GM19238 (cell line): ENCODE data around the gene HAUS2.
"Not testable (repeated sequence)": the region's sequence is repeated elsewhere in the genome, so short reads cannot be mapped to it uniquely, and the experiment has no call there.

ENCODE experiments used
- DNase-seq: peaks from one replicate; pipeline ENCODE4 v3.0.0; 2011; ENCODE audit warnings: low spot score; ENCODE audit not compliant: insufficient read length

Gene HAUS2

GRCh38 chr15:42548249-42549031 lies at the start of gene HAUS2, which contains the start of gene LRRC57:
HAUS2 (plus strand) TSS chr15:42548838; CDS start chr15:42548873, 35 bp downstream.
LRRC57 (minus strand) TSS chr15:42548793; CDS start chr15:42548434, 359 bp downstream.
- peak; percentile 92 for DNase-seq

- no peak for DNase-seq
These were observed 48.6 kb upstream of the HAUS2 start for GRCh38 chr15:42499858-42500609.

GRCh38 chr15:42502477-42502876 lies 46.2 kb upstream of the HAUS2 start:
- no peak for DNase-seq

- DNase-seq = no peak
These were observed 44.8 kb upstream of the HAUS2 start for GRCh38 chr15:42503825-42504224.

GRCh38 chr15:42504631-42505030 lies 44.0 kb upstream of the HAUS2 start:
- no peak for DNase-seq

- no peak for DNase-seq
These were observed 41.1 kb upstream of the HAUS2 start for GRCh38 chr15:42507514-42507913.

GRCh38 chr15:42508263-42508690 lies 40.4 kb upstream of the HAUS2 start:
- DNase-seq = no peak

GRCh38 chr15:42510258-42511006 lies 38.2 kb upstream of the HAUS2 start:
- no peak for DNase-seq

GRCh38 chr15:42511007-42511391 lies 37.6 kb upstream of the HAUS2 start:
- no peak for DNase-seq

- no peak for DNase-seq
These were observed 25.3 kb upstream of the HAUS2 start for GRCh38 chr15:42523331-42523730.

- DNase-seq = no peak
These were observed 19.7 kb upstream of the HAUS2 start for GRCh38 chr15:42528970-42529369.

GRCh38 chr15:42533246-42533645 lies 15.4 kb upstream of the HAUS2 start:
- no peak for DNase-seq

- DNase-seq = no peak
These were observed 3.6 kb upstream of the HAUS2 start for GRCh38 chr15:42544853-42545629.

- DNase-seq = no peak
These were observed 755 bp upstream of the HAUS2 start for GRCh38 chr15:42547918-42548248.

GRCh38 chr15:42549032-42549491 lies 424 bp downstream of the HAUS2 start:
- DNase-seq = peak; percentile 5

GRCh38 chr15:42549741-42550392 lies 1.2 kb downstream of the HAUS2 start:
- DNase-seq = no peak

- no peak for DNase-seq
These were observed 4.9 kb downstream of the HAUS2 start for GRCh38 chr15:42553554-42553953.

- DNase-seq = not testable (repeated sequence)
These were observed 8.0 kb downstream of the HAUS2 start for GRCh38 chr15:42556550-42557207.

GRCh38 chr15:42558739-42559138 lies 10.1 kb downstream of the HAUS2 start:
- DNase-seq = no peak
